PC-3 (cell line): ENCODE measurements around the gene PRKAR1B. TPM values are rescaled to one million over a fixed set of nuclear protein-coding genes. Genes with fewer than 3 reads are reported as not detected.

Experiments
- ATAC-seq: fragments of 200-7000 bp; cut with Tn5 transposase; 2 replicates; pipeline ENCODE4 v1.9.1; 2020; ENCODE audit warnings: mild to moderate bottlenecking, moderate library complexity
- BruUV-seq: library from RNA; stranded (reverse); fragments of 400-500 nt; replicated peaks from 2 replicates; lab custom pipeline; 2021; lab: Mats Ljungman, UMichigan
- CTCF ChIA-PET: fragments of 300-600 bp; sonication (Branson Sonifier 250); formaldehyde crosslinking; loops from one replicate; lab custom pipeline; 2022; ENCODE audit warnings: antibody characterized with exemption; lab: Charles Lee
- POLR2A ChIA-PET: fragments of 300-600 bp; sonication (Branson Sonifier 250); formaldehyde crosslinking; loops from one replicate; lab custom pipeline; 2022; ENCODE audit warnings: antibody characterized with exemption; ENCODE audit not compliant: unreplicated experiment; lab: Charles Lee
- DNase-seq: peaks from one replicate; pipeline ENCODE4 v3.0.0-alpha.2; 2015
- H2AFZ ChIP-seq: fragments of 300-600 bp; sonication (generic); 2 replicates; pipeline ENCODE4 v1.6.0; 2016; ENCODE audit warnings: antibody characterized with exemption, low read length
- H3F3A ChIP-seq: fragments of 300-600 bp; sonication (generic); one replicate; pipeline ENCODE4 v1.6.0; 2017; ENCODE audit warnings: antibody characterized with exemption, low read length, control low read depth, mild to moderate bottlenecking; ENCODE audit not compliant: unreplicated experiment
- H3K27ac ChIP-seq: fragments of 300-600 bp; sonication (generic); 2 replicates; pipeline ENCODE4 v1.5.1; 2016; ENCODE audit warnings: mild to moderate bottlenecking, low read length
- H3K27me3 ChIP-seq: fragments of 300-600 bp; sonication (generic); 2 replicates; pipeline ENCODE4 v1.6.1; 2016; ENCODE audit warnings: low read length, mixed read lengths
- H3K36me3 ChIP-seq: fragments of 300-600 bp; sonication (generic); 2 replicates; pipeline ENCODE4 v1.6.1; 2016; ENCODE audit warnings: low read depth, mixed run types, low read length, mixed read lengths
- H3K4me1 ChIP-seq: fragments of 300-600 bp; sonication (generic); 2 replicates; pipeline ENCODE4 v1.5.1; 2016; ENCODE audit warnings: low read length; ENCODE audit not compliant: insufficient read depth
- H3K4me2 ChIP-seq: fragments of 300-600 bp; sonication (generic); 2 replicates; pipeline ENCODE4 v1.6.0; 2016; ENCODE audit warnings: low read length
- H3K4me3 ChIP-seq: fragments of 300-600 bp; sonication (generic); 2 replicates; pipeline ENCODE4 v1.5.1; 2016; ENCODE audit warnings: mild to moderate bottlenecking, low read length, mixed read lengths
- H3K79me2 ChIP-seq: fragments of 300-600 bp; sonication (generic); 2 replicates; pipeline ENCODE4 v1.6.1; 2017; ENCODE audit warnings: low read length, mixed read lengths
- H3K9ac ChIP-seq: fragments of 300-600 bp; sonication (generic); 2 replicates; pipeline ENCODE4 v1.6.0; 2016; ENCODE audit warnings: mild to moderate bottlenecking, low read length
- H3K9me2 ChIP-seq: fragments of 300-600 bp; sonication (generic); replicated peaks from 2 replicates; pipeline ENCODE4 v1.6.1; 2016; ENCODE audit warnings: mixed run types, low read length, mixed read lengths
- H3K9me3 ChIP-seq: fragments of 300-600 bp; sonication (generic); 2 replicates; pipeline ENCODE4 v1.6.1; 2016; ENCODE audit warnings: low read length, mixed read lengths
- H4K20me1 ChIP-seq: fragments of 300-600 bp; sonication (generic); 2 replicates; pipeline ENCODE4 v1.6.1; 2016; ENCODE audit warnings: low read length, mixed read lengths
- CTCF ChIP-seq: fragments of 300-600 bp; sonication (generic); conservative IDR thresholded peaks from 2 replicates; pipeline ENCODE4 v1.5.1; 2017; ENCODE audit warnings: antibody characterized with exemption, low read depth, mild to moderate bottlenecking, low read length
- EZH2 ChIP-seq: fragments of 300-600 bp; sonication (generic); IDR thresholded peaks from one replicate; pipeline ENCODE4 v1.6.1; 2017; ENCODE audit warnings: antibody characterized with exemption, mild to moderate bottlenecking, low read length; ENCODE audit not compliant: unreplicated experiment
- EZH2phosphoT487 ChIP-seq: fragments of 300-600 bp; sonication (generic); IDR thresholded peaks from 2 replicates; pipeline ENCODE4 v1.6.1; 2018; ENCODE audit warnings: mild to moderate bottlenecking, antibody characterized with exemption, low read length, borderline replicate concordance
- intact Hi-C: fragments of 100-400 bp; cut with micrococcal nuclease; formaldehyde crosslinking; loops from 2 replicates; pipeline ENCODE4 v1.9.0; 2023
- total RNA-seq: library from RNA; depleted of rRNA; stranded (reverse); fragments of >200 nt; gene quantifications from 2 replicates; pipeline ENCODE4 v1.2.3, GENCODE V29; 2014

Gene PRKAR1B
- total RNA-seq, 1 experiment from 2014 or later = 15.6 TPM

GRCh38 chr7:571718-572415 lies 155.2 kb downstream of the PRKAR1B start:
- H3K27ac ChIP-seq = no peak overlapping the region
- H3K36me3 ChIP-seq = no peaks in the 10 kb centered on the region
- ATAC-seq (no peak), DNase-seq (no peak)
- H3K79me2 ChIP-seq = no peaks in the 10 kb centered on the region
- no peak overlapping the region for H3K9ac ChIP-seq
- H3K27me3 ChIP-seq = no peaks in the 10 kb centered on the region
- no peak overlapping the region for H3K4me2 ChIP-seq
- no peak overlapping the region for H2AFZ ChIP-seq
- no peaks in the 10 kb centered on the region for H3K9me3 ChIP-seq
- H3K4me3 ChIP-seq = no peak overlapping the region
- BruUV-seq = no TSS peak
- POLR2A ChIA-PET = no interaction called here
- H3K4me1 ChIP-seq = no peaks in the 10 kb centered on the region
- no peaks in the 10 kb centered on the region for H3K9me2 ChIP-seq
- TF ChIP-seq EZH2 = no peak
- no peak for TF ChIP-seq EZH2phosphoT487
- no peak for TF ChIP-seq CTCF
- H3F3A ChIP-seq = no peaks in the 10 kb centered on the region
- intact Hi-C loops = no loop called here
- CTCF ChIA-PET = no interaction called here
- H4K20me1 ChIP-seq = no peaks in the 10 kb centered on the region

GRCh38 chr7:571096-571717 lies 155.9 kb downstream of the PRKAR1B start:
- no peaks in the 10 kb centered on the region for H3K4me1 ChIP-seq
- no peak overlapping the region for H3K9ac ChIP-seq
- H3K9me2 ChIP-seq = no peaks in the 10 kb centered on the region
- intact Hi-C loops = no loop called here
- no peaks in the 10 kb centered on the region for H4K20me1 ChIP-seq
- POLR2A ChIA-PET = no interaction called here
- H3K27me3 ChIP-seq = no peaks in the 10 kb centered on the region
- H3K9me3 ChIP-seq = no peaks in the 10 kb centered on the region
- no peaks in the 10 kb centered on the region for H3F3A ChIP-seq
- H3K4me3 ChIP-seq = no peak overlapping the region
- BruUV-seq = no TSS peak
- no peak overlapping the region for H3K4me2 ChIP-seq
- CTCF ChIA-PET = no interaction called here
- no peak overlapping the region for H3K27ac ChIP-seq
- no peaks in the 10 kb centered on the region for H3K36me3 ChIP-seq
- DNase-seq = no peak
- TF ChIP-seq EZH2 = no peak
- no peak for TF ChIP-seq CTCF
- TF ChIP-seq EZH2phosphoT487 = no peak
- no peak overlapping the region for H2AFZ ChIP-seq
- no peak for ATAC-seq
- H3K79me2 ChIP-seq = no peaks in the 10 kb centered on the region

GRCh38 chr7:570801-571070 lies 156.3 kb downstream of the PRKAR1B start:
- ChIA-PET CTCF (no interaction called here), POLR2A (no interaction called here)
- no peak overlapping the region for H2AFZ ChIP-seq
- no peaks in the 10 kb centered on the region for H4K20me1 ChIP-seq
- no peak overlapping the region for H3K4me2 ChIP-seq
- H3K9me2 ChIP-seq = no peaks in the 10 kb centered on the region
- no peaks in the 10 kb centered on the region for H3K79me2 ChIP-seq
- no peaks in the 10 kb centered on the region for H3K27me3 ChIP-seq
- BruUV-seq = no TSS peak
- H3K9ac ChIP-seq = no peak overlapping the region
- H3K4me1 ChIP-seq = no peaks in the 10 kb centered on the region
- TF ChIP-seq CTCF = no peak
- TF ChIP-seq EZH2phosphoT487 = no peak
- no peak for TF ChIP-seq EZH2
- no peak for ATAC-seq
- H3F3A ChIP-seq = no peaks in the 10 kb centered on the region
- H3K27ac ChIP-seq = no peak overlapping the region
- intact Hi-C loops = no loop called here
- no peak for DNase-seq
- H3K36me3 ChIP-seq = no peaks in the 10 kb centered on the region
- no peaks in the 10 kb centered on the region for H3K9me3 ChIP-seq
- H3K4me3 ChIP-seq = no peak overlapping the region
